ENCODE measurements around the gene NDE1. TPM values are rescaled to one million over a fixed set of nuclear protein-coding genes. Genes with fewer than 3 reads are reported as not detected.

Gene NDE1
- total RNA-seq: 10 to 100 TPM; 37.1 to 37.6 TPM
- polyA plus RNA-seq (ENCODE audit: insufficient read length in 6 of 6): 10 to 100 TPM; 46.6 to 71.7 (median 54.0) TPM
- long read RNA-seq, donor 1, partial matches to known transcripts: 243 of 262 reads
- long read RNA-seq, donor 1, other reads (novel, unspliced or antisense): 15 of 262 reads
- long read RNA-seq, donor 2, partial matches to known transcripts: 7 of 11 reads
- long read RNA-seq, donor 2, other reads (novel, unspliced or antisense): 0 of 11 reads
- long read RNA-seq, donor 3, partial matches to known transcripts: 57 of 72 reads
- long read RNA-seq, donor 3, other reads (novel, unspliced or antisense): 13 of 72 reads
- long read RNA-seq, donor 4, transcript NDE1-201 (9 exons, 3,221 nt): major isoform, 6 of 8 reads
- long read RNA-seq, donor 4, partial matches to known transcripts: 0 of 8 reads
- long read RNA-seq, donor 4, other reads (novel, unspliced or antisense): 2 of 8 reads
- long read RNA-seq, donor 5, partial matches to known transcripts: 107 of 109 reads
- long read RNA-seq, donor 5, other reads (novel, unspliced or antisense): 0 of 109 reads
- long read RNA-seq, donor 6, partial matches to known transcripts: 13 of 13 reads
- long read RNA-seq, donor 6, other reads (novel, unspliced or antisense): 0 of 13 reads
- long read RNA-seq, donor 7: 0 reads
- long read RNA-seq, donor 8: 0 reads
- long read RNA-seq, donor 9: 0 reads
- long read RNA-seq, donor 10, transcript NDE1-201 (9 exons, 3,221 nt): major isoform, 5 of 15 reads
- long read RNA-seq, donor 10, partial matches to known transcripts: 2 of 15 reads
- long read RNA-seq, donor 10, other reads (novel, unspliced or antisense): 8 of 15 reads
- long read RNA-seq, donor 11: 0 reads
- long read RNA-seq, donor 12, partial matches to known transcripts: 94 of 141 reads
- long read RNA-seq, donor 12, other reads (novel, unspliced or antisense): 46 of 141 reads

- peaks cover 3 to 33% of the 10 kb centered on the region in 2 donors for H3K4me1 ChIP-seq
- intact Hi-C loops (cut with DNase I): no loop called here
- ATAC-seq: peak; percentile 100
- H3K36me3 ChIP-seq: no peaks in the 10 kb centered on the region
- no peaks in the 10 kb centered on the region for H3K27me3 ChIP-seq
- no peak for TF ChIP-seq CTCF (IDR thresholded peaks at IDR 0.05)
- no peaks in the 10 kb centered on the region for H3K9me3 ChIP-seq
- peak within 1 kb of the TSS; percentile 95 to 97 for H3K4me3 ChIP-seq
- peak within 1 kb of the TSS; percentile 86 to 94 for H3K27ac ChIP-seq
- peak; percentile 88 to 98 (median 94) for DNase-seq
These were observed at the start of gene NDE1 for GRCh38 chr16:15650019-15650697. Gene NDE1 (plus strand): TSS chr16:15650245. CDS start chr16:15664779, 14,534 bp downstream.

DNA sequence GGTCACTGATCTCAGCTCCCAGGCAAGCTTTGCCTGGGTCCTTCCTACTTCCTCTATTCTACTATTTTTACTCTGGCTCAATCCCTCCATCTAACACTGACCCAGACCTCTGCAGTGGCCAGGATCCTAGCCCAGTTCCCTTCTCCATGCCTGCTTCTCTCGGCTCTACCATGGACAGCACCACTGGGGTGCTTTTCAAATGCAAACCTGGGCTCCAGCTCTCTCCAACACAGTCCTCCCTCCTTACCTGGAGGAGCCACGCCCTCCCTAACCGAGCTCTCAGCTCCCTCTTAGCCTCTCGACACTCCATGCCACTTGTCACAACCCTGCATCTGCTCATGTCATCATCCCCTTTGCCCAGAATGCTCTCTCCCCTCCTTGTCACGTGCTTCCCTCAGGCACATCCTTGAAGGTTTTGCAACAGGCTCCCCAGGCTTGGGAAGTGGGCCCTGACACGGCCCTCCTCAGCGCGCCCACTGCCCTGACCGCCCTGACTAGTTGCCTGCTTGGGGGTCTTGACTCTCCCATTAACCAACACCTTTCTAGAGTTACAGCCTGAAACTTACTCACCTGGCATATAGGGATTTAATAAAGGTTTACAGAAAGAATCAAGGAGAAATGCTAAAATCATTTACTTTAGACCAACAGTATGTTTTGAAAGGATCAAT is 48.7 kb upstream of the NDE1 start:
- Histone ChIP-seq H3K36me3 (peaks cover 4 to 98% of the 10 kb centered on the region in 2 donors), H3K27me3 (no peaks in the 10 kb centered on the region), H3K9me3 (no peaks in the 10 kb centered on the region), H3K4me3 (no peak overlapping the region), H3K4me1 (no peaks in the 10 kb centered on the region), H3K27ac (no peak overlapping the region)
- ATAC-seq: peak; percentile 90
- intact Hi-C loops (cut with DNase I): no loop called here
- DNase-seq: peak in 1 of 4 donors; percentile 40
- no peak for TF ChIP-seq CTCF (IDR thresholded peaks at IDR 0.05)

GRCh38 chr16:15602285-15603044 is 47.6 kb upstream of the NDE1 start:
- no peak for ATAC-seq
- H3K4me1 ChIP-seq: peaks cover 0 to 11% of the 10 kb centered on the region in 2 donors
- peaks cover 4 to 98% of the 10 kb centered on the region in 2 donors for H3K36me3 ChIP-seq
- no peaks in the 10 kb centered on the region for H3K27me3 ChIP-seq
- no peak overlapping the region for H3K4me3 ChIP-seq
- no peak for TF ChIP-seq CTCF (IDR thresholded peaks at IDR 0.05)
- no peak for DNase-seq
- H3K9me3 ChIP-seq: no peaks in the 10 kb centered on the region
- intact Hi-C loops (cut with DNase I): no loop called here
- no peak overlapping the region for H3K27ac ChIP-seq
